Transverse colon (tissue), 4 donors: Measurements from ENCODE around the gene COPB2. TPM values are rescaled to one million over a fixed set of nuclear protein-coding genes. Genes with fewer than 3 reads are reported as not detected.

Experiments used
- DNase-seq: peaks from one replicate; pipeline ENCODE4 v3.0.0-alpha.2; 2019
- H3K27ac ChIP-seq, 4 donors: fragments of 200-600 bp; sonication (generic); 2 replicates each; pipeline ENCODE4 v1.5.1; 2016 to 2018; ENCODE audit warnings: inconsistent platforms in 4 of 4
- H3K27me3 ChIP-seq: fragments of 200-600 bp; sonication (generic); 2 replicates; pipeline ENCODE4 v1.5.1; 2017; ENCODE audit warnings: inconsistent platforms
- H3K36me3 ChIP-seq, 4 donors: fragments of 200-600 bp; sonication (generic); 2 replicates each; pipeline ENCODE4 v1.5.1; 2017 to 2019; ENCODE audit warnings: inconsistent platforms in 4 of 4
- H3K4me1 ChIP-seq, 4 donors: fragments of 200-600 bp; sonication (generic); 2 replicates each; pipeline ENCODE4 v1.5.1; 2017 to 2020; ENCODE audit warnings: inconsistent platforms in 4 of 4
- H3K4me3 ChIP-seq, 4 donors: fragments of 200-600 bp; sonication (generic); 1 replicate in 1 of 4; 2 replicates in 3 of 4; pipeline versions ENCODE4 v1.5.1 to v1.6.1; 2017 to 2019; ENCODE audit warnings: inconsistent platforms in 4 of 4
- H3K9me3 ChIP-seq, 2 donors: fragments of 200-600 bp; sonication (generic); 2 replicates each; pipeline ENCODE4 v1.5.1; 2017 to 2019; ENCODE audit warnings: inconsistent platforms in 2 of 2
- CTCF ChIP-seq, 5 experiments: fragments of 200-600 bp in 3 of 5; fragments of 450-650 bp in 2 of 5; sonication (generic) in 3 of 5; IDR thresholded peaks; 1 replicate in 2 of 5; 2 replicates in 3 of 5; pipeline ENCODE4 v1.5.1; 2016 to 2017; ENCODE audit warnings: antibody characterized with exemption in 5 of 5, inconsistent platforms in 3 of 5, mild to moderate bottlenecking in 2 of 5, moderate library complexity in 1 of 5
- EP300 ChIP-seq: sonication (generic); formaldehyde crosslinking; IDR thresholded peaks from one replicate; pipeline ENCODE4 v1.6.1; 2017; ENCODE audit warnings: antibody characterized with exemption, low read depth
- POLR2A ChIP-seq: fragments of 450-650 bp; IDR thresholded peaks from one replicate; pipeline ENCODE4 v1.6.1; 2016; ENCODE audit warnings: antibody characterized with exemption, mild to moderate bottlenecking, moderate library complexity
- POLR2AphosphoS5 ChIP-seq, 3 donors: sonication (generic); formaldehyde crosslinking; IDR thresholded peaks; one replicate each; pipeline ENCODE4 v1.6.1; 2016; ENCODE audit warnings: antibody characterized with exemption in 3 of 3
- WGBS, 2 donors: methylation state at CpG; one replicate each; pipeline ENCODE4 v1.1.5; 2018; ENCODE audit warnings: low coverage in 1 of 2; 5-methylcytosine and 5-hydroxymethylcytosine counted together
- in situ Hi-C, 4 donors: fragments of 200-750 bp; cut with MboI; loops; one replicate each; pipeline versions ENCODE4 v1.15.0 to v1.15.1; 2017; ENCODE audit warnings: low sequenced_read_pairs in 3 of 4, low pct_ligation_motif_present in 1 of 4, low pct_unique_long_range_greater_than_20kb in 1 of 4
- intact Hi-C: fragments of 100-400 bp; cut with DNase I; formaldehyde crosslinking; loops from one replicate; pipeline ENCODE4 v1.15.1; 2023; ENCODE audit warnings: low total_unique reads
- total RNA-seq, 4 donors: library from RNA; depleted of rRNA; stranded (reverse); fragments of >200 nt; gene quantifications; one replicate each; pipeline ENCODE4 v1.1.0, GENCODE V29; 2016

The COPB2 gene
- total RNA-seq, 4 donors from 2014 or later: 38.9 to 86.3 (median 56.3) TPM

- in situ Hi-C loops: no loop called here
- no peaks in the 10 kb centered on the region for H3K27me3 ChIP-seq
- no peaks in the 10 kb centered on the region for H3K4me1 ChIP-seq
- H3K4me3 ChIP-seq: no peak overlapping the region
- peaks cover 0 to 84% (median 32%) of the 10 kb centered on the region in 4 donors for H3K36me3 ChIP-seq
- intact Hi-C loops: no loop called here
- no peak overlapping the region for H3K27ac ChIP-seq
- TF ChIP-seq POLR2A: no peak
- TF ChIP-seq POLR2AphosphoS5 (IDR thresholded peaks at IDR 0.05): no peak
- no peak for TF ChIP-seq CTCF (IDR thresholded peaks at IDR 0.05)
- TF ChIP-seq EP300: no peak
- 52 to 88% methylated on average over 3 to 4 of the region's 4 CpGs for WGBS, 2 donors
- no peak for DNase-seq
- H3K9me3 ChIP-seq: no peaks in the 10 kb centered on the region
Measured at GRCh38 chr3:139355476-139355875, 34.0 kb downstream of the COPB2 start.

- intact Hi-C loops (no loop called here), in situ Hi-C loops (no loop called here)
- Histone ChIP-seq H3K4me3 (no peak overlapping the region), H3K36me3 (peaks cover 0 to 81% (median 35%) of the 10 kb centered on the region in 4 donors), H3K27ac (no peak overlapping the region), H3K9me3 (no peaks in the 10 kb centered on the region), H3K4me1 (no peaks in the 10 kb centered on the region), H3K27me3 (no peaks in the 10 kb centered on the region)
- 92 to 96% methylated on average over 3 to 4 of the region's 4 CpGs for WGBS, 2 donors
- DNase-seq: no peak
- TF ChIP-seq POLR2A (no peak), EP300 (no peak), CTCF (IDR thresholded peaks at IDR 0.05) (no peak), POLR2AphosphoS5 (IDR thresholded peaks at IDR 0.05) (no peak)
Measured at GRCh38 chr3:139354661-139355060, 34.8 kb downstream of the COPB2 start.

GRCh38 chr3:139353920-139354556 lies 35.4 kb downstream of the COPB2 start:
- Histone ChIP-seq H3K4me3 (no peak overlapping the region), H3K27ac (no peak overlapping the region), H3K9me3 (no peaks in the 10 kb centered on the region), H3K36me3 (peaks cover 0 to 77% (median 34%) of the 10 kb centered on the region in 4 donors), H3K4me1 (no peaks in the 10 kb centered on the region), H3K27me3 (no peaks in the 10 kb centered on the region)
- no peak for DNase-seq
- WGBS, 2 donors: 84 to 87% methylated on average over 3 of the region's 3 CpGs
- intact Hi-C loops (no loop called here), in situ Hi-C loops (no loop called here)
- TF ChIP-seq POLR2A: no peak
- TF ChIP-seq CTCF (IDR thresholded peaks at IDR 0.05): peak; percentile 23 to 54 (median 47)

GRCh38 chr3:139346771-139347170 lies 42.7 kb downstream of the COPB2 start:
- 87 to 90% methylated on average over 2 of the region's 2 CpGs for WGBS, 2 donors
- in situ Hi-C loops: loop anchor here in 2 of 4 donors (25.0 kb wide), 1 partner anchor 409 kb away; the partner anchor contains the start of genes FOXL2 (in 2 of the 2) and FOXL2NB (in 2 of the 2)
- intact Hi-C loops: loop anchor here (5.0 kb wide), 1 partner anchor 999 kb away; the partner anchor contains the start of gene MRAS
- Histone ChIP-seq H3K36me3 (peaks cover 0 to 32% (median 13%) of the 10 kb centered on the region in 4 donors), H3K4me1 (peaks cover 8 to 16% (median 12%) of the 10 kb centered on the region in 4 donors), H3K27me3 (no peaks in the 10 kb centered on the region), H3K27ac (no peak overlapping the region), H3K4me3 (no peak overlapping the region), H3K9me3 (no peaks in the 10 kb centered on the region)
- no peak for DNase-seq
- TF ChIP-seq EP300 (no peak), CTCF (IDR thresholded peaks at IDR 0.05) (no peak), POLR2A (no peak), POLR2AphosphoS5 (IDR thresholded peaks at IDR 0.05) (no peak)
